Fibroblast of mammary gland (primary cell): ENCODE results near the gene PRKAG2.

Source experiments
- DNase-seq: peaks from one replicate; pipeline ENCODE4 v3.0.0-alpha.2; 2010; ENCODE audit warnings: low read depth
- H3K4me3 ChIP-seq: 2 replicates; pipeline ENCODE4 v1.5.1; 2011; ENCODE audit warnings: low read depth, mild to moderate bottlenecking, low read length, moderate library complexity; ENCODE audit not compliant: control insufficient read depth
- TF ChIP-seq, protein P1 (sequence below): conservative IDR thresholded peaks from 2 replicates; pipeline ENCODE4 v1.5.1; 2011; ENCODE audit warnings: low read depth, low read length, inconsistent platforms; ENCODE audit not compliant: control insufficient read depth, insufficient read depth

PRKAG2 gene

DNA sequence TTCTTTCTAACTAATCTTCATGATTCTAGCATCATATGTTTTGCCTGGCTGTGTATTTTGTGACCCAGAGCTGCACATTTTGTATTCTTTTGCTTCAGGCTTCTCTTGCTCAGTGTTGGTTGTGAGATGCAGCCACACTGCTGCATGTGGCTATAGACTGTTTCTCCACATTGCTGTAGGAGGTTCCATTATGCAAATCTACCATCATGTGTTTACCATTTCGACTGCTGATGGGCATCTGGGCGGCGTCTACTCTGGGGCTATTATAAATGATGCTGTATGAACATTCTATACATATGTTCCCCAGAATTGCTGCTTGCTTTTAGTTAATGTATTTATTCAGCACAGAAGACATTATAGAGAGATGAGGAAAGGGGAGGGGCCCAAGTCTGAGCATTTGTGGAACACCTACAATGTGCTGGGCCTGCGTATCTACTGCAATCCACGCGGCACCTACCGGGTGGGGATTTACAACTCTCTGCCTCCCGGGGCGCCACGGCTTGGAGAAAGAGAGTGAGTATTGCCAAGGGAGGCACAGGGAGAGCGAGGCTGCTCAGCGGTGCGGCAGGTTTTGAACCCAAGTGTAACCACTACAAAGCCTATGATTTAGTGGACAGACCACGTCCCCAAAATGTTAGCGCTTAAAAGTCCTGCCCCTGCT lies 172.5 kb downstream of the PRKAG2 start:
- no peak overlapping the region for H3K4me3 ChIP-seq
- TF ChIP-seq, protein P1, sequence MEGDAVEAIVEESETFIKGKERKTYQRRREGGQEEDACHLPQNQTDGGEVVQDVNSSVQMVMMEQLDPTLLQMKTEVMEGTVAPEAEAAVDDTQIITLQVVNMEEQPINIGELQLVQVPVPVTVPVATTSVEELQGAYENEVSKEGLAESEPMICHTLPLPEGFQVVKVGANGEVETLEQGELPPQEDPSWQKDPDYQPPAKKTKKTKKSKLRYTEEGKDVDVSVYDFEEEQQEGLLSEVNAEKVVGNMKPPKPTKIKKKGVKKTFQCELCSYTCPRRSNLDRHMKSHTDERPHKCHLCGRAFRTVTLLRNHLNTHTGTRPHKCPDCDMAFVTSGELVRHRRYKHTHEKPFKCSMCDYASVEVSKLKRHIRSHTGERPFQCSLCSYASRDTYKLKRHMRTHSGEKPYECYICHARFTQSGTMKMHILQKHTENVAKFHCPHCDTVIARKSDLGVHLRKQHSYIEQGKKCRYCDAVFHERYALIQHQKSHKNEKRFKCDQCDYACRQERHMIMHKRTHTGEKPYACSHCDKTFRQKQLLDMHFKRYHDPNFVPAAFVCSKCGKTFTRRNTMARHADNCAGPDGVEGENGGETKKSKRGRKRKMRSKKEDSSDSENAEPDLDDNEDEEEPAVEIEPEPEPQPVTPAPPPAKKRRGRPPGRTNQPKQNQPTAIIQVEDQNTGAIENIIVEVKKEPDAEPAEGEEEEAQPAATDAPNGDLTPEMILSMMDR = no peak
- DNase-seq = no peak

DNA sequence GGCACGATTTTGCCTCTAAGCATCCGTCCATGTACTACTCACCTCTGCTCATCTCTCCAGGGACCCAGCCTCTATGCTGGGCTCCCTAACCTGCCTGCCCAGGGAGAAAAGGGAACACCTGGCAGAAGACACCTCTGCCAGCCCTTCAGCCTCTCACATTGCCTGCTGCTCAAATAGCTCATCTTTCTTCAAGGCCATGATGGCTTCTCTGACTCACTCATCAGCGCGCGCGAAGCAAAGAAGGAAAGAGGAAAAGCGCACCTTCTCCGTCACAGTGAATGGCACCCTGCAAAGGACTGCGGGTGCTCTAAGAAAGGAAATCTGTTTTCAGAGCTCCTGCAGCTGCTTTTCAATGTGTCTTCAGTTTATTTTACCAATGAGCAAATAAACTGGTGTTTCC lies 174.0 kb downstream of the PRKAG2 start:
- DNase-seq = no peak
- no peak overlapping the region for H3K4me3 ChIP-seq
- TF ChIP-seq, protein P1 = no peak

DNA sequence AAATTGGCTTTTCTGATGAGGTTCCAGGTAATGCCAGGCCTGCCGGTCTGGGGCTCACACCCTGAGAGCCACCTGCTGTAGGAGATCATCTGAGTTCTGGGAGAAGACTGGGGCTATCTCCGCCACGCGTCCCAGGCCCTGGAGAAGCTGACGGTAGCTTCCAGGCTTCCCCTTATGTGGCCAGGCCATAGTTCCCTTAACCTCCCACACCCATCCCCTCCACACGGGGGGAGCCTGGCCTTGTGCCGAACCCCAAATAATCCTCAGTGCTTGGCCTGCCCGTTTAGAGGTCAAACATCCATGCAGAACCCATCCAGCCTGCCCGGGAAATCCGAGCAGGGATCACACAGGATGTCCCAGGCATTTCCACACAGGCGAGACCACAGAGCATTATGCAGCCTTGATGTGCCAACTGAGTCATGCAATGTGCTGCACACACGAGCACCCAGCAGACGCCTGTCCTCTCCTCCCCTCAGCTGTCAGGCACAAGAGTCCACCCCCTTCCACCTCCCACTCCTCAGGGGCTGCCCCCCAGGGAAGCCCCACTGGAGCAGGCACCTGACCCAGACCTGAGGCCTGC lies 176.2 kb downstream of the PRKAG2 start:
- peak; percentile 81 for DNase-seq
- TF ChIP-seq, protein P1 = no peak
- H3K4me3 ChIP-seq = no peak overlapping the region

DNA sequence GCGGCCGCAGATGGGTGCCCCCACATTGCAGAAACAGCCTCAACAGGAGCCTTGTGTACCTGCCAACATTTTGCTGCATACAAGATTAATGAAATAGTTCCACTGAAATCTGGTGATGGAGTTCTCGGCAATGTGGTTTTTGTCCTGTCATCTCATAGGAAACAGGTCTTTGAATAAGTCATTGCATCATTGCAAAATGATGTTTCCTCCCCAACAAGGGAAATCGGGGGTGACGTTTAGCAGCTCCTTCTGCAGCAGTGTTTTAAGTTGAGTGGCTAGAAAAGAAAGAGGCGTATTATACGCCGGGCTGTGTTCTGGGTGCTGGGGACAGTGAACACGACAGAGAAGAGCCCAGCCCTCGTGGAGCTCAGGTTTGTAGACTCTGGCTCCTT lies 177.0 kb downstream of the PRKAG2 start:
- TF ChIP-seq, protein P1 = no peak
- DNase-seq = peak; percentile 77
- H3K4me3 ChIP-seq = no peak overlapping the region

DNA sequence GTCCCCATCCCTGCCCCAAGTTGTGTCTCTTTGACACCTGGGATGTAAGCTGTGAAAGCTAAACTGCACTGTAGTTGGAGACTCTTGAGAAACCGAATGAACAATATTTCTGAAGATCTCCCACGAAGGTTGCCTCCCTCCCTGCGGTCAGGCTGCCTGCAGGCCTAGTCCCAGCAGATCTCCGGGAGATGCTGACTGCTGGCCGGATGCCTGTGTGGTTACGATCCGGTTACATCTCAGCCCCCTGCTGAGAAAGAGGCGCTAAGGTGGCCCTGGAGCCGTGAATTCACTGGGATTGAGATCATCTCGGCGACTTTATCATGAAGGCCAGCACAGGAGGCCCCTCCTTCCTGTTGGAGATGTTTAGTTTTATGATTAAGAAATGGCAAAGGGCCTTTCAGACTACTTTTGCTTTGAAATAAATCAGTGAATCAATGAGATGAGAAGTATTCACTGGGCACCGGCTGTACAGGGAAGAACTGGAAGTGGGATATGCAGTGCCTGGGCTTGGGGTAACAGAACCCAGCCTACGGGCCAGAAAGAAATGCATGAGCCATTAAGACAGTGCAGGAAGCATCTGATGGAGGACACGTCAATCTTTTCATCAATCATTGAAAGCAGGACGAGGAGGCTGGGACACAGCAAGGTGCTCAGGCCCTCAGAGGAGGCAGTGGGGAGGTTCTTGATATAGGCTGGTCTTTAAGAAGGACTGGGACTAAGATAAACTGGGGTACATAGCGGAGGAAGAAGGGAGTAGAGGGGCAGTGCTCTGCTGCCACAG lies 177.6 kb downstream of the PRKAG2 start:
- TF ChIP-seq, protein P1 = peak; percentile 8
- H3K4me3 ChIP-seq = no peak overlapping the region
- DNase-seq = peak; percentile 97

DNA sequence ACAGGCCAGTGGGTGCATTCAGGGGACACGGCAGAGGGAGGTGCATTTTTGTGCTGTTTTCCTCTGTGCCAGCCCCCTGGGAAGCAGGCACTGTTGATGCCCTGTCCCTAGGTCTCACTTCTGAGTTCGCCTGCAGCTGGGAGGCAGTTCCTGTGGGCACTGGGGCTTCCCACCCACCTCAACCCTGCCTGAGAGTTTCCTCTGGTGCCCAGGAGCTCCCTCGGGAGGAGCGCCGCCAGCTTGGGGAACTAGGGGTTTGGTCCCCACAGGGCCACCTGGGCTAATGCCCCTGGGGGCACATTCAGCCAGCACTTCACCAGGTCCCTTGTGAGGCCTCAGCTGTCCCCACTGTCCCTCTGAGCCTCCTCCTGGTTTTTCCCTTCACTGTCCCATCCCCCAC lies 179.0 kb downstream of the PRKAG2 start:
- TF ChIP-seq, protein P1 = no peak
- DNase-seq = no peak
- no peak overlapping the region for H3K4me3 ChIP-seq
